Stimulated activated CD4-positive, alpha-beta T cell treated with anti-CD3 and anti-CD28 coated beads, Interleukin-15, amount 100 ng/mL, for 1 hour (primary cell): ENCODE measurements around the gene CMTM6.
"Not testable (repeated sequence)": the region's sequence is repeated elsewhere in the genome, so short reads cannot be mapped to it uniquely, and the experiment has no call there.

Source experiments
- DNase-seq, 2 donors: peaks; one replicate each; pipeline ENCODE4 v3.0.0-alpha.2; 2020; ENCODE audit warnings: low read depth in 1 of 2, low spot score in 1 of 2

CMTM6 gene

DNA sequence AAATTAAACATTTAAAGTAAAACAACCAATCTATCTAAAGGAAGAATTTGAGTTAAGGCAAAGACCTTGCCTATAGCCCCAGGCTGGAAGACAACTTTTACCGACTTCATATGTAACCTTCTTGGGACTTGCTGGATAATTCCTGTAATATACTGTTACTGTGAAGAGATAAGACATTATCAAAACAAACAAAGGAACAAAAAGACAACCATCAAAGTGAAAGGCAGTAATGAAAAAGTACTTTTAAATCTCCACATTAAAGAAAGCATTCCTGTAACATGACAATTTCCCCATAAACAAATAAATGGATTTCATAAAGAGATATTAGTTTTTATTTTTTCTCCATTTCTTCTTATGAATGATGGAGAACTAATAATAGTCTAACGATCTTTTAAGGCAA lies 2.4 kb downstream of the CMTM6 start:
- DNase-seq: no peak

DNA sequence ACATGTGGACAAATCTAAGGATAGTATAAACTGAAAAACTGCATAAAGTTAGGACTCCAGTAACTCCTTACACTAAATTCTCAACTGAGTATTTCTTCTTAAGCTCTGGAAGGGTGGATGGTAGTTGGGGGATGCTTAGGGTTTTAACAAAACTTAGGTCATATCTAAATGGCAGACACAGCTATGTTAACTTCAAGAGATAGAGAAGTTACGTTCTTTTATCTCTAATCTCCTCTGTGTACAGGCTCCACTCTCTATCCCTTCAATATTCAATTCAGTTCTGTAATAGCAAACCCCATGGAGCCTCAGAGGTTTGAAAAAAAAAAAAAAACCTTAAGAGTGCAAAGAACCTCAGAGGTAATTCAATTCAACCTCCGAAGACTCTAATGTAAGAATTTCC lies 3.1 kb downstream of the CMTM6 start:
- DNase-seq: no peak

- DNase-seq: no peak
These were observed 3.7 kb downstream of the CMTM6 start for GRCh38 chr3:32498992-32499391.

DNA sequence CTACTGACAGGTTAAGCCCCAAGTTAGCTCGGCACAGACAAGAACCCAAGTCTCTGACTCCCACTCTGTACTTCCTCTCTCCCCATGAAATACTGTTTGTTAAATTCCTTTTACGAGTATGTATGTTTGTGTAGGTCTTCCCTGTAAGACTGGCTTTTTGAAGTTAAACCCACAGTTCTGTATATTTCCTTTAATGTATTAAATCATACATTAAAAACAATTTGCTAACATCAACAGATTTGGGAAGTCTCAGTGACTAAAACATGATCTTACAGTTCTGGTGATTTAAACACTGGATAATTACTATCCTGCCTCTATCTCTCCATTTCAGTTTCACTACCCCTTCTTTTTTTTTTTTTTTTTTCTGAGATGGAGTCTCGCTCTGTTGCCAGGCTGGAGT lies 4.4 kb downstream of the CMTM6 start:
- DNase-seq: no peak

- no peak for DNase-seq
These were observed 7.0 kb downstream of the CMTM6 start for GRCh38 chr3:32495609-32496008.

DNA sequence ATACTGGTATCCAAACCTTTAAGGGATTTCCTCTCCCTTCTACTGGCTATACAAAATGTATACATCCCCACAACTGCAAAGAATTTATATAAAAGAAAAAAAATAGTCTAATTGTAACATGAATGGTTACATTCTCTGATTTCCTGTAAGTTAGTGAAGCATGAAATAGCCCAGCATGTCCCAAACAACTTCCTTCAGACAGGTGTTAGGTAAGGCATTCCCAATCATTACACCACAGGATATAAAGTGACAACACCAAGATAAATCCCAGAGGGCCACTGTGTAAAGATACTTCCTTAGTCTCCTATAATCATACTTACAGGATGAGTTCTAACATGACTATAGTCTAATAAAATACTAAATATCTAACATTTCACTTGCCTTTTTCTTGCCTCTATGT lies 7.6 kb downstream of the CMTM6 start:
- DNase-seq: no peak

GRCh38 chr3:32493437-32494414 lies 8.9 kb downstream of the CMTM6 start:
- no peak for DNase-seq

- no peak for DNase-seq
These were observed 9.8 kb downstream of the CMTM6 start for GRCh38 chr3:32492684-32493436.

DNA sequence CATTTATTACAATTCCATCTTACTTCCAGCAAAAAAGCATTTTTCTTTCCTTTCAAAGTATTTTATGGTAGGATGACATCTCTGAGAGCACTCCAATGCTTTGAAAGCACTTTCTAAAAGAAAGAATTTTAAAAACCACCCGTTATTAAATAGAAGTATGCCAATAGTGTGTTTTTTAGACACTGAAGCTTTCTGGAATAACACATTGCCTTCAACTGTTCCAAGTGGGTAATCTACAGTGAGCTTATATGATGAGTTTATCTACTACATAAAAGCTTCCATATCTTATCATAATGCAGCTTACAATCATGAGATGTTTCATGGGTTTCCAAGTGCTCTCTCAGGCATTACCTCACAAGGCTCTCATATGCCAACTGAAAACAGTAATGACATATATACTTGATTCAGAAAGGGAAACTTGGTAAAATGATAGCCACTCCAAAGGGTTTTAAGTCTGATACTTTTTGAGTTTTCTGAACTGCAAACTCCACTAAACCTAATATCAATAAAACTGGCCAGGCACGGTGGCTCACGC lies 14.1 kb downstream of the CMTM6 start:
- DNase-seq: no peak

GRCh38 chr3:32487781-32488473 lies 14.7 kb downstream of the CMTM6 start:
- DNase-seq: no peak

DNA sequence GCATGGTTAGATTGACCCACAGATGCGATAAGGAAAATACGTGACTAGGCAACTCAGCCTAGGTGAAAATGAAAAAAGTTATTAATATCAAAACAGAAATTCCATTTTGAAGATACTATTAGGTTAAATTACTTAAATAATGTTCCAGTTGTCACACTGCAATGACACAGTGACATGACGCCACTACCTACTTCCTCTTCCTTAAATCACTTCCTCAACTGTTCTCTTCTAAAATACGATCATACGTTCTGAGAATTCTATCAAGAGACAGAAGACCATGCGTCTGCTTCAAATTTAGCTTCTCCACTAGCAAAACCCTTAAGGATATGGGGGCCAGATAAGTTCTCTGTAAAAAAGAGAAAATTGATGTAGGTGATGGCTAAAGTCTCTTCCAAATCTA lies 18.2 kb downstream of the CMTM6 start:
- no peak for DNase-seq

DNA sequence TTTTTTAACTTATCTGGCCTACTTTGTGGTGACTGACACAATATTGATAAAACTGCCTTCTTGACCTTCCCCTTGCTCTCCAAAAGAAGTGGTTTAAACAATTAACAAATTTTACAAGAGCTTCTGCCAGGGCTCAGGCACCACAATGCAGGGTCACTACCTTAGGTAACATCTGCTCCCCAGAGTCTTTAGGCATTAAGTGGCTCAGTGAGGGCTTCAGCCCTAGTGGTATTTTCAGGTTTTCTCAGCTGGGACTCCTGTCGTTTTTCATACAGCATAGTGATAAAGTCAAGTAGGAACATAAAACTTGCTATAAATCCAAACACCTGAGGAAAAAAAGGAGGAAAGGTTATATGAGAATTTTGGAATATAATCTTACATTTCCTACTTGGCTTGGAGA lies 18.9 kb downstream of the CMTM6 start:
- DNase-seq: no peak

GRCh38 chr3:32482693-32483092 lies 20.0 kb downstream of the CMTM6 start:
- DNase-seq: no peak

DNA sequence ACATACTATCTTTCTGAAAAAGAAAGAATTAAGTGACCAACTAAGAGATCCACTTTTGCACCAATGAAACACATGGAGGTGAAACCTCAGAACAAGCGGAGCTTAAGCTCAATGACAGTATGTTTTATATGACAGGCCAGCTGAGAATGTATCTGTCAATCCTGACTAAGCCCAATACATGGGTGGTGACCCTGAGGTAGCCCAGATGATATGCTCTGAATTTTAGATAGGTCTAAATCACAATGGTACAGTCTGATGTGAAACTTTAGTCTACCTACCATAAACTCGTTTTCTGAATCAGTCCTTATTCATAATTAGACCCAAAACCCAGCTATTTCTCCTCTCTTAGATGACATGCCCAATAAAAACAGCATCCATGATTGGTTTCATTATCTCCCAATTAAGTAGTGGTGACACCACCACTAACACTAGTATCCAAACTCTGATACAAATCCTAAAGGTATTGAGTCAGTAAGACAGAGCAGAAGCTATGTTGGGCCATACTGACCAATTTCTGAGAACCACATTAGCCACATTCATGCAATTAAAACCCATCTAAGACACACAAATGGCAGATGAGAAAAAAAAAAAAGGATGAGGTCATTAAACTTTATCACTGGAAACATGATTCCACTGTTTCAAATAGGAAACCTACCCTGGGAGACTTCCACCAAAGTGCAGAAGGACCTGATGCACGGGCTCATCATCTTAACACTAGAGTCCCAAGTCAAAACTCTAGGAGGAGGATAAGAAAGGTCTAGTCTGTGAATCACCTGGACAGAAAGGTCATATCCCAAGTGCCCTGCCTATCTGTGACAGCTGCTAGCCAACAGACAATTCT lies 20.6 kb downstream of the CMTM6 start:
- no peak for DNase-seq

- DNase-seq: no peak
These were observed 22.0 kb downstream of the CMTM6 start for GRCh38 chr3:32480604-32481003.

DNA sequence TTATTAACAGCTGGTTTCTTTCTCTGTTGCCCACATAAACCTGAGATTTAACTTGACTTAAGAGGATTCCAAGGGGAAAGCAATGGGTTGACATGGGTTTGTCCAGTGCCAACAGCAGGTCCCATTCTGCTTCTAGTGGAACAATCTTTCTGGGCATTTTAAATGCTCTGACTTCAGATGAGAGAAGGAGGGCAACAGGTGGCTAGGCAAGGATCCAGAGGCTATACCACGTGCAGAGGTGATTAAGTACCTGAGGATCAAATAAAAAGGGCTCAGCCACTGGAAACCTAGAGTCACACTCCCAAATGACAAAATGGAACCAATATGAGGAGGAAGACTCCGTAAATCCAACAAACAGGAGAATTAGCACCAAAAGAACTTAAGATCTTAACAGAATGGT lies 28.5 kb downstream of the CMTM6 start:
- no peak for DNase-seq

DNA sequence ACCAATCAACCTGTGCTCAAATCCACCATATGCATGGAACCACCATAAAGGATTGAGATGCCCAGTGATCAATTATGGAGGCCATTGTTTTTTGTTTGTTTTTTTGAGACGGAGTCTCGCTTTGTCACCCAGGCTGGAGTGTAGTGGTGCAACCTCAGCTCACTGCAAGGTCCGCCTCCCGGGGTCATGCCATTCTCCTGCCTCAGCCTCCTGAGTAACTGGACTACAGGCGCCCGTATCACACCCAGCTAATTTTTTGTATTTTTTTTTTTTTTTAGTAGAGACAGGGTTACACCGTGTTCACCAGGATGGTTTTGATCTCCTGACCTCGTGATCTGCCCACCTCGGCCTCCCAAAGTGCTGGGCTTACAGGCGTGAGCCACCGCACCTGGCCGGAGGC lies 30.5 kb downstream of the CMTM6 start:
- not testable (repeated sequence) for DNase-seq

GRCh38 chr3:32471246-32471645 lies 31.4 kb downstream of the CMTM6 start:
- DNase-seq: no peak

- no peak for DNase-seq
These were observed 32.3 kb downstream of the CMTM6 start for GRCh38 chr3:32470362-32470761.

DNA sequence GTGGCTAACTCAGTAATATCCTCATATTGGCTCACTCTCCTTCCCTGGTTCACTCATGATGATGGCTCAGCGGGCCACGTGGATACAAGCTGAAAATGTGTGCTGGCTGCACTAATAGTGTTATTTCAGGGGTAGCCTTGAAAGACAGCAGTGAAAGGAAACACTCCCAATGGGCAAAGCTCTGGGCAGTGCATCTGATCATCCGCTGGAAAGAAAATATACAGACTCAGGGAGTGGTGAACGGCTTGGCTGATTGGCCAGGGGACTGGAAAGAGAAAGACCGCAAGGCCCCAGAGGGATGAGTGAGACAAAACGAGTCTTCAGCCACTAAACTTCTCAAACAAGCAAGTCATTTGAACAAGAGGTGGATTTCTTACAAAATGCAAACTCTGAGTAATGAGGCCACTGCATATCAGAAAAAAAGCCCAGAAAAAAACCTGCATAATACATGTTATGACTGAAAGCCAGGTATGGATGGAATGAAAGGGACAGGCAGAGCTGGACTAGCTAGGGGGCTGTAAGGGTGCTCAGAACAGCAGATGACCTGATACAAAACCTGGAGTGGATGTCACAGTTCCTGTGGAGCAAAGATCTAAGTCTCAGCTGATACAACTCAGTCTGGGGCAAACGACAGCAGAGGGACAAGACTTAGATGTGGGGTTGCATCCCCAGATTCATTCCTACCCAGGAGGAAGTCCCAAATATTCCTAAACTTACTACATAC lies 33.3 kb downstream of the CMTM6 start:
- DNase-seq: no peak
